Endometrial microvascular endothelial cells (primary cell): ENCODE measurements around the gene STH. TPM values are rescaled to one million over a fixed set of nuclear protein-coding genes. Genes with fewer than 3 reads are reported as not detected.
"Not testable (repeated sequence)": the region's sequence is repeated elsewhere in the genome, so short reads cannot be mapped to it uniquely, and the experiment has no call there.

Source experiments
- in situ Hi-C: cut with HindIII; loops from 2 replicates; pipeline ENCODE4 v1.10.0; 2017; ENCODE audit warnings: low sequenced_read_pairs, low pct_unique_long_range_greater_than_20kb; ENCODE audit errors: inconsistent ontology term
- total RNA-seq: library from RNA; depleted of rRNA; stranded (reverse); fragments of >200 nt; gene quantifications from one replicate; pipeline ENCODE4 v1.2.3, GENCODE V29; 2015; ENCODE audit errors: inconsistent ontology term

STH gene, protein sequence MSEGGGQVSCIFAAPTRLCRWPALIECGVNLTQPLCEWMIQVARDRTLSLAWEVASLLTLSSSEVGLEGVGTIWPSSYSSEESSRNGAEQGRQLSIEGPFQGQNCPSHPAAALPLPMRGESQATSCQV
- not detected for total RNA-seq

DNA sequence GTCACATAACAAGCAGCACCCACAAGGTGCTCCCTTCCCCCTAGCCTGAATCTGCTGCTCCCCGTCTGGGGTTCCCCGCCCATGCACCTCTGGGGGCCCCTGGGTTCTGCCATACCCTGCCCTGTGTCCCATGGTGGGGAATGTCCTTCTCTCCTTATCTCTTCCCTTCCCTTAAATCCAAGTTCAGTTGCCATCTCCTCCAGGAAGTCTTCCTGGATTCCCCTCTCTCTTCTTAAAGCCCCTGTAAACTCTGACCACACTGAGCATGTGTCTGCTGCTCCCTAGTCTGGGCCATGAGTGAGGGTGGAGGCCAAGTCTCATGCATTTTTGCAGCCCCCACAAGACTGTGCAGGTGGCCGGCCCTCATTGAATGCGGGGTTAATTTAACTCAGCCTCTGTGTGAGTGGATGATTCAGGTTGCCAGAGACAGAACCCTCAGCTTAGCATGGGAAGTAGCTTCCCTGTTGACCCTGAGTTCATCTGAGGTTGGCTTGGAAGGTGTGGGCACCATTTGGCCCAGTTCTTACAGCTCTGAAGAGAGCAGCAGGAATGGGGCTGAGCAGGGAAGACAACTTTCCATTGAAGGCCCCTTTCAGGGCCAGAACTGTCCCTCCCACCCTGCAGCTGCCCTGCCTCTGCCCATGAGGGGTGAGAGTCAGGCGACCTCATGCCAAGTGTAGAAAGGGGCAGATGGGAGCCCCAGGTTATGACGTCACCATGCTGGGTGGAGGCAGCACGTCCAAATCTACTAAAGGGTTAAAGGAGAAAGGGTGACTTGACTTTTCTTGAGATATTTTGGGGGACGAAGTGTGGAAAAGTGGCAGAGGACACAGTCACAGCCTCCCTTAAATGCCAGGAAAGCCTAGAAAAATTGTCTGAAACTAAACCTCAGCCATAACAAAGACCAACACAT is at the start of gene STH:
TSS of gene STH (plus strand) at position 264 of the 913 bp plus-strand sequence. CDS start at position 294, 30 bp downstream.
- in situ Hi-C loops, result no loop called here

DNA sequence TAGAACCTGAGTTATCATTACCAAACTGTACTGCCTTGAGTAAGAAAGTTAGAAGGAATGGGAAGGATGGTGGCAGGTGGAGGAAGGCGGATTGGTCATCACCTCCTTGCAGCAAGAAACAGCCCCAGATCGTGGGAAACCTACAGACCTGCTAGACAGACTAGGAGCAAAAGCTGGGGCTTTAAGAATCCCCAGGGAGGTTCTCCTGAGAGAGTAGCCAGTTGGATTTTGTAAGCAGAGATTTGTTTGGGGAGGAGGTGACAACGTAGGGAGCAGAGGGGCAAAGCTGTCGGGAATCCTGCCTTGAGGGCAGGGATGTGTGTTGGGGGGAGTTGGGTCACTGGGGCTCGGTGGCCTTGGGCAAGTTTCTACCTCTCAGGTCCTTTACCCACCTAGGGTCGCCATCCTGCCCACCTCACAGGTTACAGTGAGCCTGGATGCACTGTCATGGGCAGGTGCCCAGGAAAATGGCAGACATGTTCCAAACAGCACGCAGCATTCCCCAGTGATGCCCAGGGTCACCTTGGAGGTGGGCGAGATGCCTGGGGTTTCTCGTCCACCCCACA is 49.2 kb upstream of the STH start:
- in situ Hi-C loops, result no loop called here

DNA sequence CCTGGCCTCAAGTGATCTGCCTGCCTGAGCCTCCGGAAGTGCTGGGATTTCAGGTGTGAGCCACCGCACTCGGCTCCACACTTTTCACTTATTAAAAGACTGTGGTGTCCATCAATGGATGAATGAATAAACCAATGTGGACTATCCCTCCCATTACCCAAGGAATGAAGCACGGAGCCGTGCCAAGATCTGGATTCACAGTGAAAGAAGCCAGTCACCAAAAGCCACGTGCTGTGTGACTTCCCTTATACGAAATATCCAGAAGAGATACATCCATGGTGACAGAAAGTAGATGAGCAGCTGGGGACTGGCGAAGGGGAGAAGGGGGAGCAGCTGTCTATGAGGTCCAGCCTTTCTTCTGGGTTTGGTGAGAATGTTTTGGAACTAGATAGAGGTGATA is 48.2 kb upstream of the STH start:
- in situ Hi-C loops, result no loop called here

DNA sequence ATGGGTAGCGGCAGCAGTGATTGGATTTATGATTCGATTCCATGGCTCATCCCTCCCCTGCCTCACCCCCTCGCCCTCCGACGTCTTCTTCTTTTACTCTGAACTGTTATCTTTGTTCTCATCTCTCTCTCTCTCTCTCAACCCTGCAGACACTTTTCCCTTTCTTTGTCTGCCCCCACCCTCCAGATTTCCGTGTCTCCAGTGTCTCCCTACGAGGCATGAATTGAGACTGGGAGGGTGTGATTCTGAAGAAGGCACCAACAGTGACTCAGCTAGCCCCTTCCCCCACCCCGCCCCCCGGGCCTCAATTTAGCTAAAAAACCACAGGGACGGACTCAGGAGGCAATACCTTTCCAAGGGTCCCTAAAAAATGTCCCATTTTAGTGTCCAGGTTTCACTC is 47.6 kb upstream of the STH start:
- in situ Hi-C loops, result no loop called here

DNA sequence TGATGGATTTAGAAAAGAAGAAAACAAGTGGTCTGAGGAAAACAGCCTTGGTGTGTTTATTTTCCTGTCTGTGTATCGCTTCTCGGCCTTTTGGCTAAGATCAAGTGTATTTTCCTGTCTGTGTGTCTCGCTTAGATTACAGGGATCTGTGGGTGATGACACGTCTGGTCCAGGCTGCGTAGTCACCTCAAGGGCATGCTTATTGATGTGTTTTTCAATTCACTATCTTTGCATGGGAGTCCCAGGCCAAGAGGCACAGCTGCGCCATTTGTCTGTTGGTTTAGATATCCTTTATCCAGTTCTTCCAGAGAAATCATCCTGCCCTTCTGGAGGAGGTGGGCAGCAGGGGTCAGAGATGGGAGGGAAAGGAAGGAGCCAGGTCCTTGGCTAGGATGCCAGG is 47.1 kb upstream of the STH start:
- in situ Hi-C loops, result no loop called here

DNA sequence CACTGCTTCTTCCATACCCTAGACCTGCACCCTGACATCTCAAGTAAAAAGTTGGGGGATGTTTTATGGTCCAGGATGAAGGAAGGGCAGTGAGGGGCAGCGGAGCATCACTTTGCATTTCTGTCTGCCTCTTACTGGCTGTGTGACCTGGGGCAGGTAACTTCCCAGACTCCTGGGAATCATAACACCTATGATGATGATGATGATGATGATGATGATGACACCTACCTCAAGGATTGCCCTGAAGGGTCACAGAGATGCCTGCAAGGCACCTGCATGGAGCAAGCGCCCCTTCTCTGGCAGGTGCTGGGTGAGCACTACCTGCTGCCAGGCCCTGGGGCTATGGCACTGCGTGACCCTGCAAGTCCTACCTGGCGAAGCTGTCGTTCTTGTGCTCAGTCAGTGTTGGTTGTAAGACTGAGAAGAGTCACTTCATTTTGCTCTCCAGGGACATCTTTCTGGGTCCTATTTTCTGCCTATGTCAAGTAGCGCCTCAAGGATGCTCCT is 46.2 kb upstream of the STH start:
- in situ Hi-C loops, result no loop called here

DNA sequence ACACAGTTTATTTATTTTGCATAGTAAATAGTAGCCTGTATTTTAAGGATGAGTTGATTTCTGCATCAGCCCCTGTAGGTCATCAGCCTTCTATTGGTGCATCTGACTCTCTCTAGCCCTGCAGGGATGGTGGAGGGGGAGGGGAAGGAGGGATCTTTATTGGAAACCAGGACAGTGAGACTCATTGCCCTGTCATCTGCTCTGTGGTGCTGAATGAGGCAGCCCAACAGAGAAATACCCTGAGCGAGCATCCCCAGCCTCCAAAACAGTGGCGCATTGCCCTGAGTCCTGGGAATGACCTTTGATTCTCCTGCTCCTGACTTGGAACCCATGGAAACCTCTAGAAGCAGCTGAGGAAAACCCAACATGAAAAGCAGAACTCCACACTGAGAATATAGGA is 45.5 kb upstream of the STH start:
- in situ Hi-C loops, result no loop called here

DNA sequence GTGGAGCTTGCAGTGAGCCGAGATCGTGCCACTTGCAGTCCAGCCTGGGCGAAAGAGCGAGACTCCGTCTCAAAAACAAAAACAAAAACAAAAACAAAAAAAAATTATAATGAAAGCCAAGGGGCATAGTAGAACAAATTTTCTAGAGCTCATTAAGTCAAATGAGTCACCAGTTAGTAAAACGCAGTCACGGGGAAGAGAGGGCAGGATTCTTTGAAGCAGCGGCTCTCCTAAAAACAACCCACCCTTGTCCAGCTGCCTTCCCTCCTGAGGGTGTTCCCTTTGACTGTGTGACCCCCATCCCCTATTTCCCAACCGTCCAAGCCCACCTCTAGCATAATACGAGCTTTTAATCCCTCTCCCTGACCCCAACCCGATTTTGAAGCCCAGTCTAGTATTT is 44.1 kb upstream of the STH start:
- in situ Hi-C loops, result no loop called here

DNA sequence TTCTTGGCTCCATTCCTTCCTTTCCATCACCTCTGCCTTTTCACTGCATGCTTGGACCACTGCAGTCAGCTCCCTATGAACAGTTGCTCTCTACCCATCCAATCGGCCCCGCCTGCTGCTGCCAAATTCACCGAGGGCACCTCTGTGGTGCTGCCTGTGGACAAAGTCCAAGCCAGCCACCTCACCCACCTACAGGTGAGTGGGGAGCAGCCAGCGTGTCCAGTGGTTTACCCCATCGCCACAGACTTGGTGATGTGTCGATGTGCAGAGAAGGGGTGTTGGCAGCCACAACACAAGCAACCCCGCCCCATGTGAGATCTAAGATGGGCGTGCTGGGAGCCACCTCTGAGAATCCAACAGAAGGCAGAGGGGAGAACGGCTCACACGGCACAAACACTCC is 43.7 kb upstream of the STH start:
- in situ Hi-C loops, result no loop called here

DNA sequence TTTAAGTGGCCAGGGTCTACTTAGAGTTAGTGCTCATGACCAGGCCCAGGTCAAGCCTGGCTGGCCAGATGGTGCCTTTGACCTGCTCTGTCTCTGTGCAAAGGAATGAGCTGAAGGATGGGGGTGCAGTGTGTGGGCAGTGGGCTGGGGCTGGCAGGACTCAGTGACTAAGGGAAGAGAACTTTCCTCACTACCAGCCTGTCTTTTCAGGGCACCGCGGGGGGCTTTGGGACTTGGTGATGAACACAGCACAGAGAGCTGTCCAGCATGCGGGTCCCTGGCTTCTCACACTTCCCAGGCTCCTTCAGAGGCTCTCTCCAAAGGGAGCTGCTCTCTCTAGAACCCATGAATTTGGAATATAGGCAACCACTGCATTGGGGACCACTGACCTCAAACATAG is 43.0 kb upstream of the STH start:
- in situ Hi-C loops, result no loop called here

DNA sequence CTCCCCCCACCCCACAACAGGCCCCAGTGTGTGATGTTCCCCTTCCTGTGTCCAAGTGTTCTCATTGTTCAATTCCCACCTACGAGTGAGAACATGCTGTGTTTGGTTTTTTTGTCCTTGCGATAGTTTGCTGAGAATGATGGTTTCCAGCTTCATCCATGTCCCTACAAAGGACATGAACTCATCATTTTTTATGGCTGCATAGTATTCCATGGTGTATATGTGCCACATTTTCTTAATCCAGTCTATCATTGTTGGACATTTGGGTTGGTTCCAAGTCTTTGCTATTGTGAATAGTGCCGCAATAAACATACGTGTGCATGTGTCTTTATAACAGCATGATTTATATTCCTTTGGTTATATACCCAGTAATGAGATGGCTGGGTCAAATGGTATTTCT is 42.3 kb upstream of the STH start:
- in situ Hi-C loops, result not testable (repeated sequence)

DNA sequence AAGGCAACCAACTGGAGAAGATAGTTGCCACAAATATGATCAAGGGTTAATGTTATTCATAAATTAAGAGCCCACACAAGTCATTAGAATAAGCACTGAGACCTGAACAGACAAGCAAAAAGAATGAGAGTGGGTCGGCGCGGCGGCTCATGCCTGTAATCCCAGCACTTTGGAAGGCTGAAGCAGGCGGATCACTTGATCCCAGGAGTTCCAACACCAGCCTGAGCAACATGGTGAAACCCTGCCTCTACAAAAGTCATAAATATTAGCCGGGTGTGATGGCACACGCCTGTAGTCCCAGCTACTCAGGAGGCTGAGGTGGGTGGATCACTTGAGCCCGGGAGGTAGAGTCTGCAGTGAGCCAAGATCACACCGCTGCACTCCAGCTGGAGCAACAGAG is 40.7 kb upstream of the STH start:
- in situ Hi-C loops, result no loop called here

DNA sequence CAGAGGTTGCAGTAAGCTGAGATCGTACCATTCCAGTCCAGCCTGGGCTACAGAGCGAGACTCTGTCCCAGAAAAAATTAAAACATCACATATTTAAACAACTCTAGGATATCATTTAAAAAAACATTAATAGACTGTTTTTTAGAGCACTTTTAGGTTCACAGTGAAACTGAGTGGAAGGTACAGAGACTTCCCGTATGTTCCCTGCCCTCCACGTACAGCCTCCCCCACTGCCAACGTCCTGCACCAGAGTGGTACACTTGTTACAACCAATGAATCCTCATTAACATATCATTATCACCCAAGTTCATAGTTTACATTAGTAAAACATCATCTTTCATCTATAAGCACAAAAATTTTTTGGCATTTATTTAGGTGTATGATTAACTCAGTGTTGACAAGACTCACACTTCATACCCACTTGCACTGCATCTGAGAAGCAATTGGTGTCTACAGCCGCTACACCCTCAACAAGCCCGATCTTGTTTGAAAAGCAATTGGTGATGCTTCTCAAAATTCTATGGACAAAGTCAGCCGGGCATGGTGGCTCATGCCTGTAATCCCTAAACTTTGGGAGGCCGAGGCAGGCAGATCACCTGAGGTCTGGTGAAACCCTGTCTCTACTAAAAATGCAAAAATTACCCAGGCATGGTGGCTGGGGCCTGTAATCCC is 39.9 kb upstream of the STH start:
- in situ Hi-C loops, result no loop called here

DNA sequence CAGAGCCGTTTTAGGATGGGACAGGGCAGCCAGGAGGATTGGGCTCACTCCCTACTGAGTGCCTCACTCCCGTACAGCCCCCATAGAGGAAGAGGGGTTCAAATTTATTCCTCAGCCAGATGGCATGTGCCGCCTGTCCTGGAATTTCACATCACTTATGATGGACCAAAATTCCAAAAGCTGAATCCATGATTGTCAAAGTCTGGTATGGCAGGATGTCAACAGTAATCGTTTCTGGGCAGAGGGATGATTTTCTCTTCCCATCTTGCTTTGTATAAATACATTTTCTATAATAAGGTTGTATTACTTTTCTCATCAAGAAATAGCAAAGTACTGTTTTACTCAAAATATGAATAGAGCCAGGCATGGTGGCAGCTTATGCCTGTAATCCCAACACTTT is 38.7 kb upstream of the STH start:
- in situ Hi-C loops, result no loop called here

DNA sequence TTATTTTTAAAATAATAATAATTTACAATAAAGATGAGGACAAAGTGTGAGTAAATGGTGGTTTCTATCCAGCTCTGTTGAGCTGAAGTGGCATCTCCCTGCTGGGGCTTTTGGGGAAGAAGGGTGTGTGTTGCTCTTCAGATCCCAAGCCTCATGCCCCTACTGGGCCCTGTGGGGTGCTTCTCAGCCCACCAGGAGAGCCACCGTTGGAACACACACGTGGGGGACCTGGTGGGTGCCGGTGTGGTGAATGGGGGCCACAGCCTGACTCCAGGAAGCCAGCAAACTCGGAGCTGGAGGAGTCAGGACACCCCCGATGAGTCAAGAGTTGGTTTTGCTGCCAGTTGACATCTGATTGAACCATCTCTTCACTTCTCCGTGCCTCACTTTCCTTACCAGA is 37.8 kb upstream of the STH start:
- in situ Hi-C loops, result no loop called here

DNA sequence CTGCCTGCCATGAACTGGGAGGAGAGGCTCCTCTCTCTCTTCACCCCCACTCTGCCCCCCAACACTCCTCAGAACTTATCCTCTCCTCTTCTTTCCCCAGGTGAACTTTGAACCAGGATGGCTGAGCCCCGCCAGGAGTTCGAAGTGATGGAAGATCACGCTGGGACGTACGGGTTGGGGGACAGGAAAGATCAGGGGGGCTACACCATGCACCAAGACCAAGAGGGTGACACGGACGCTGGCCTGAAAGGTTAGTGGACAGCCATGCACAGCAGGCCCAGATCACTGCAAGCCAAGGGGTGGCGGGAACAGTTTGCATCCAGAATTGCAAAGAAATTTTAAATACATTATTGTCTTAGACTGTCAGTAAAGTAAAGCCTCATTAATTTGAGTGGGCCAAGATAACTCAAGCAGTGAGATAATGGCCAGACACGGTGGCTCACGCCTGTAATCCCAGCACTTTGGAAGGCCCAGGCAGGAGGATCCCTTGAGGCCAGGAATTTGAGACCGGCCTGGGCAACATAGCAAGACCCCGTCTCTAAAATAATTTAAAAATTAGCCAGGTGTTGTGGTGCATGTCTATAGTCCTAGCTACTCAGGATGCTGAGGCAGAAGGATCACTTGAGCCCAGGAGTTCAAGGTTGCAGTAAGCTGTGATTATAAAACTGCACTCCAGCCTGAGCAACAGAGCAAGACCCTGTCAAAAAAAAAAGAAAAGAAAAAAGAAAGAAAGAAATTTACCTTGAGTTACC is 36.7 kb upstream of the STH start:
- in situ Hi-C loops, result no loop called here

DNA sequence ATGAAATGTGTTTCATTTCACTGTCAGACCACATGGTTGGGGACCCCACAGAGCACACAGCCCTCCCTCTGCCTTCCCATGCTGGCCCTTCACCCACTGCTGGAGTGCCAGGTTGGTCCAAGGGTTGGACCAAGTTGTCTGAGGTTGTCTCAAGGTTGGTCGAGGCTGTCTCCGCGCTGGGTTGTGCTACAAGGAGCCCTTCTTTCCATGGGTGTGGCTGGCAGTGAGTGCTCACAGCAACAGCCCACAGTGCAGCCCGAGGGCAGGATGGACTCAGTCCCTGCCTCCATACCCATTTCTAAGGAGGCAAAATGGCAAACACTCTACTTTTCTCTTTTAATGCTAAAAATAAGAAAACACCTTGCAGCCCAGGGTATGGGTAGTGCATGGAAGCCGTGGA is 35.8 kb upstream of the STH start:
- in situ Hi-C loops, result no loop called here

DNA sequence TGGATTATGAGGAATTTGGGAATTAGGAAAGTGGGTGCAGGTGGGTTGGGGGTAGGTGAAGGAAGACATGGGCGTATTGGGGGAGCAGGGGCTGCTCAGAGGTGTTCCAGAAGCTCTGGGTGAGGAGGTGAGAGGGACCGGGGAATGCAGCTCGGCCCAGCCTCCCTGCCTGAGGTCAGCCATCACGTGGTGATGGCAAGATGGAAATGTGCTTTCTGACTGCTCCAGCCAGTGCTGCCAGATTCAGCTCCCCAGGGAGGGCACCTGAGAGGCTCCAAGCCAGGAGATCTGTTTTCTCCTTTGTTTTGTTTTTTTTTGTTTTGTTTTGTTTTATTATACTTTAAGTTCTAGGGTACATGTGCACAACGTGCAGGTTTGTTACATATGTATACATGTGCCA is 35.2 kb upstream of the STH start:
- in situ Hi-C loops, result no loop called here

DNA sequence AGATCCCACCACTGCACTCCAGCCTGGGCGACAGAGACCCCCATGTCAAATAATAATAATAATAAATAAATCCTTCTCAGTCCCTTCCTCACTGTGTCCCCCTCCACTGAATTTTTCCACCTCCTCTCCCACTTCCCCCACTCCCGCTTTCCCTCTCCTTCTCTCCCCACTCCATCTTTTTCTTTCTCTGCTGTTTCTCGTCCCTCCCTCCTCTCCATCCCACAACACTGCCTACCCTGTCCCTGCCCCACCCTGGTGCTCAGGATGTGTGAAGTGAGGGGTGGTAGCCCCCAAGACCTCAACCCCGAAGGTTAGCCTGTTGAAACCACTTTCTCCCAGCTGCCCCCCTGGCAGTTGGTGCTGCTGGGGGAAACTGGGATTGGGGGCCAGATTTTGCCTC is 34.4 kb upstream of the STH start:
- in situ Hi-C loops, result no loop called here
